Cardiac muscle cell (in vitro differentiated cells and primary cell): ENCODE results near the gene STARD10. TPM values are rescaled to one million over a fixed set of nuclear protein-coding genes. Genes with fewer than 3 reads are reported as not detected.

Experiments
- DNase-seq, 2 donors: peaks; one replicate each; pipeline versions ENCODE4 v3.0.0 to v3.0.0-alpha.2; 2010 to 2017; ENCODE audit warnings: low read depth in 1 of 2, low spot score in 1 of 2
- H3K27ac ChIP-seq: fragments of 200-600 bp; sonication (generic); 2 replicates; pipeline ENCODE4 v1.5.1; 2016
- H3K27me3 ChIP-seq: fragments of 200-600 bp; sonication (generic); 2 replicates; pipeline ENCODE4 v1.6.0; 2016; ENCODE audit warnings: control low read depth
- H3K36me3 ChIP-seq: fragments of 200-600 bp; sonication (generic); 2 replicates; pipeline ENCODE4 v1.5.1; 2016; ENCODE audit warnings: control low read depth
- H3K4me1 ChIP-seq: fragments of 200-600 bp; sonication (generic); 2 replicates; pipeline ENCODE4 v1.8.1; 2017; ENCODE audit warnings: low read depth, mild to moderate bottlenecking, mixed run types
- H3K4me3 ChIP-seq: fragments of 200-600 bp; sonication (generic); 2 replicates; pipeline ENCODE4 v1.5.1; 2016; ENCODE audit warnings: mild to moderate bottlenecking
- H3K9me3 ChIP-seq: fragments of 200-600 bp; sonication (generic); 2 replicates; pipeline ENCODE4 v1.5.1; 2017; ENCODE audit warnings: low read depth, mild to moderate bottlenecking, control low read depth
- polyA plus RNA-seq: library from polyadenylated mRNA; unstranded; fragments of >200 nt; fragmentation: Nextera tagmentation; extraction: Ambion mirVana; gene quantifications from 2 replicates; pipeline ENCODE4 v1.2.1, GENCODE V29; 2016
- total RNA-seq: library from RNA; depleted of rRNA; stranded (reverse); fragments of >200 nt; gene quantifications from 2 replicates; pipeline ENCODE4 v1.2.3, GENCODE V29; 2016
- TF ChIP-seq, protein P1 (sequence below): IDR thresholded peaks from 2 replicates; pipeline ENCODE4 v1.5.1; 2012; ENCODE audit warnings: low read depth, mild to moderate bottlenecking, low read length

The STARD10 gene
- total and polyA plus RNA-seq, 2 experiments from 2014 or later: 91.4 to 101 TPM

GRCh38 chr11:72773696-72774095 is 20.2 kb downstream of the STARD10 start:
- Histone ChIP-seq H3K4me1 (peaks cover 14% of the 10 kb centered on the region), H3K27me3 (no peaks in the 10 kb centered on the region), H3K27ac (peak overlapping the region; percentile 41), H3K4me3 (no peak overlapping the region), H3K9me3 (no peaks in the 10 kb centered on the region), H3K36me3 (no peaks in the 10 kb centered on the region)
- TF ChIP-seq, protein P1, sequence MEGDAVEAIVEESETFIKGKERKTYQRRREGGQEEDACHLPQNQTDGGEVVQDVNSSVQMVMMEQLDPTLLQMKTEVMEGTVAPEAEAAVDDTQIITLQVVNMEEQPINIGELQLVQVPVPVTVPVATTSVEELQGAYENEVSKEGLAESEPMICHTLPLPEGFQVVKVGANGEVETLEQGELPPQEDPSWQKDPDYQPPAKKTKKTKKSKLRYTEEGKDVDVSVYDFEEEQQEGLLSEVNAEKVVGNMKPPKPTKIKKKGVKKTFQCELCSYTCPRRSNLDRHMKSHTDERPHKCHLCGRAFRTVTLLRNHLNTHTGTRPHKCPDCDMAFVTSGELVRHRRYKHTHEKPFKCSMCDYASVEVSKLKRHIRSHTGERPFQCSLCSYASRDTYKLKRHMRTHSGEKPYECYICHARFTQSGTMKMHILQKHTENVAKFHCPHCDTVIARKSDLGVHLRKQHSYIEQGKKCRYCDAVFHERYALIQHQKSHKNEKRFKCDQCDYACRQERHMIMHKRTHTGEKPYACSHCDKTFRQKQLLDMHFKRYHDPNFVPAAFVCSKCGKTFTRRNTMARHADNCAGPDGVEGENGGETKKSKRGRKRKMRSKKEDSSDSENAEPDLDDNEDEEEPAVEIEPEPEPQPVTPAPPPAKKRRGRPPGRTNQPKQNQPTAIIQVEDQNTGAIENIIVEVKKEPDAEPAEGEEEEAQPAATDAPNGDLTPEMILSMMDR: no peak
- no peak for DNase-seq

DNA sequence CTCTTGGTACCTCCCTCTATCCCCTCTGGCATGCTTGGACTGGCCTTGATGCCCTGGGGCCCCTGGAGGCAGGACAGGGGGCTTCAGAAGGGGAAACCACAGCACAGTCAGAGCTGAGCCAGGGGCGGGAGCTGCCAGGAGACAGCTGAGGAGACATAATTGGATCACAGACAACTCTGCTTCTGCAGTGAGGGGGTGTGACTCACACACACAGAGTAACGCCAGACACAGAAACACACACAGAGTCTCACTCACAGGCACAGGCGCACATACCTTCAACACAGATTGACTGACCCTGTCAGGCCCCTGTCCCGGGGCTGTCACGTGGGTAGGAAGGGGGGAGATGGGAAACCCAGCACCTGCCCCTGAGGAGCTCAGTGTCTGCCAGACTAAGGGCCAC is 20.6 kb downstream of the STARD10 start:
- no peaks in the 10 kb centered on the region for H3K27me3 ChIP-seq
- no peak overlapping the region for H3K4me3 ChIP-seq
- H3K27ac ChIP-seq: peak overlapping the region; percentile 41
- H3K9me3 ChIP-seq: no peaks in the 10 kb centered on the region
- peaks cover 14% of the 10 kb centered on the region for H3K4me1 ChIP-seq
- TF ChIP-seq, protein P1: no peak
- peak in 1 of 2 donors; percentile 86 for DNase-seq
- no peaks in the 10 kb centered on the region for H3K36me3 ChIP-seq

GRCh38 chr11:72772059-72772458 is 21.8 kb downstream of the STARD10 start:
- no peak for DNase-seq
- Histone ChIP-seq H3K4me3 (no peak overlapping the region), H3K27ac (no peak overlapping the region), H3K27me3 (no peaks in the 10 kb centered on the region), H3K36me3 (no peaks in the 10 kb centered on the region), H3K4me1 (peaks cover 8% of the 10 kb centered on the region), H3K9me3 (no peaks in the 10 kb centered on the region)
- TF ChIP-seq, protein P1: no peak

GRCh38 chr11:72771507-72771906 is 22.3 kb downstream of the STARD10 start:
- peak in 1 of 2 donors; percentile 61 for DNase-seq
- H3K4me3 ChIP-seq: no peak overlapping the region
- H3K9me3 ChIP-seq: no peaks in the 10 kb centered on the region
- H3K27me3 ChIP-seq: no peaks in the 10 kb centered on the region
- TF ChIP-seq, protein P1: no peak
- H3K4me1 ChIP-seq: peaks cover 7% of the 10 kb centered on the region
- no peaks in the 10 kb centered on the region for H3K36me3 ChIP-seq
- H3K27ac ChIP-seq: no peak overlapping the region

DNA sequence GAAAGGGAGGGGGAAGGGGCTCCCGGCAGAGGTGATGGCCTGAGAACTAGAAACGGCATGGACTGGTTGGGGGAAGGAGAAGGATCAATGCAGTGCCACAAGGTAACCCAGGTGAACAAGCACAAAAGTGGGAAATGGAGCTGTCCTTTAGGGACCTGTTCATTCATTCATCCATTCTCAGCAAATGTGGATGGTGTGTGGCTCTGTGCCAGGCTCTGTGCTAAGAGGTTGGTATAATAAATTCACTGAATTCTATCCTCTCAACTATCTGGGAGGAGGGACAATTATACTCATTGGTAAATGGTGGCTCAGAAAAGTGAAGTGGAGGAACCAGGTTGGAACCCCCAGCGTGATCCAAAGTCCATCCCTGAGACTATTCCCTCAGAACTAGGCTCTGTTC is 23.0 kb downstream of the STARD10 start:
- no peak for DNase-seq
- Histone ChIP-seq H3K4me3 (no peak overlapping the region), H3K36me3 (no peaks in the 10 kb centered on the region), H3K4me1 (peaks cover 7% of the 10 kb centered on the region), H3K27me3 (no peaks in the 10 kb centered on the region), H3K27ac (no peak overlapping the region), H3K9me3 (no peaks in the 10 kb centered on the region)
- TF ChIP-seq, protein P1: no peak

DNA sequence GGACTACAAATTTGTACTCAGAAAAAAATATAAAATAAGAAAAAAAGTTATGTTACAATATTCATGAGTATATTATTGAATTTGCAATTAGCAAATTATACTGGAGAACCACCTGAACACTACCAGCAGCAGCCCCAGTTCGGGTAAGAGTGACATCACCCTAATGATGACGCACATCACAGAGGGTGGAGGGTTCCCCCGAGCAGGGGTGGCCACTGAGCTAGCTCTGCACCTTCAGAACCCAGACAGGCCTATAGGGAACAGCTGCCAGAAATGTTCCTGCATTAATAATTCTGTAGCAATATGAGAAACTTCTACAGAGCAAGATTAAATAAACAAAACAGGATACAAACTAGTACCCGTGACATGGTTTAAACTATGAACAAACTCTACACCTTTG is 24.2 kb downstream of the STARD10 start:
- Histone ChIP-seq H3K27me3 (no peaks in the 10 kb centered on the region), H3K27ac (no peak overlapping the region), H3K4me3 (no peak overlapping the region), H3K9me3 (no peaks in the 10 kb centered on the region), H3K36me3 (no peaks in the 10 kb centered on the region), H3K4me1 (peaks cover 7% of the 10 kb centered on the region)
- TF ChIP-seq, protein P1: no peak
- DNase-seq: no peak
